MCF 10A (cell line): ENCODE measurements around the gene UBL7. TPM values are rescaled to one million over a fixed set of nuclear protein-coding genes. Genes with fewer than 3 reads are reported as not detected.

ENCODE experiments used
- BruUV-seq: library from RNA; stranded (reverse); fragments of 400-500 nt; replicated peaks from 2 replicates; lab custom pipeline; 2021; lab: Mats Ljungman, UMichigan
- CTCF ChIA-PET: fragments of 300-600 bp; sonication (Branson Sonifier 250); formaldehyde crosslinking; extraction: SDS; loops from one replicate; lab custom pipeline; 2021; ENCODE audit warnings: antibody characterized with exemption, inconsistent platforms; lab: Yijun Ruan, JAX
- POLR2A ChIA-PET: fragments of 300-600, 350-650 bp; sonication (Branson Sonifier 250); formaldehyde crosslinking; extraction: SDS; loops from one replicate; lab custom pipeline; 2020; ENCODE audit warnings: antibody characterized with exemption, inconsistent platforms; lab: Yijun Ruan, JAX
- DNase-seq: peaks from one replicate; pipeline ENCODE4 v3.0.0-alpha.2; 2018; ENCODE audit not compliant: unreplicated experiment
- H3K27ac Mint-ChIP-seq: one replicate; pipeline ENCODE4 v1.8.0; 2022; ENCODE audit warnings: mild to moderate bottlenecking, low read depth, mixed read lengths; ENCODE audit not compliant: unreplicated experiment
- H3K27me3 Mint-ChIP-seq: one replicate; pipeline ENCODE4 v1.8.0; 2022; ENCODE audit warnings: mixed read lengths; ENCODE audit not compliant: insufficient read depth, unreplicated experiment
- H3K36me3 Mint-ChIP-seq: one replicate; pipeline ENCODE4 v1.8.0; 2022; ENCODE audit warnings: mild to moderate bottlenecking, moderate library complexity, mixed read lengths; ENCODE audit not compliant: insufficient read depth, unreplicated experiment
- H3K4me1 Mint-ChIP-seq: one replicate; pipeline ENCODE4 v1.8.0; 2022; ENCODE audit warnings: mixed read lengths; ENCODE audit not compliant: insufficient read depth, unreplicated experiment
- H3K4me3 Mint-ChIP-seq: one replicate; pipeline ENCODE4 v1.8.0; 2022; ENCODE audit warnings: mild to moderate bottlenecking, moderate library complexity, mixed read lengths; ENCODE audit not compliant: unreplicated experiment
- H3K9me3 Mint-ChIP-seq: one replicate; pipeline ENCODE4 v1.8.0; 2022; ENCODE audit warnings: mixed read lengths; ENCODE audit not compliant: unreplicated experiment
- CTCF ChIP-seq: fragments of 200-600 bp; IDR thresholded peaks from one replicate; pipeline ENCODE4 v1.8.0; 2022; ENCODE audit warnings: antibody characterized with exemption, mild to moderate bottlenecking; ENCODE audit not compliant: unreplicated experiment
- intact Hi-C: fragments of 100-400 bp; cut with micrococcal nuclease; formaldehyde crosslinking; loops from 2 replicates; pipeline ENCODE4 v1.14.1; 2022
- total RNA-seq: library from RNA; stranded (reverse); gene quantifications from 2 replicates; pipeline ENCODE4 v1.2.3, GENCODE V29; 2022

UBL7 gene
- total RNA-seq, 1 experiment from 2014 or later, result 56.4 TPM

- POLR2A ChIA-PET, result interaction anchor here (0.6 to 1.2 kb wide), 3 partner anchors 11 to 19 kb away, joined by 3 read pairs; partner anchors contain the start of gene SEMA7A
- BruUV-seq, result no TSS peak
- no peak for TF ChIP-seq CTCF
- Mint-ChIP-seq H3K27ac (peak overlapping the region; percentile 83), H3K4me1 (peaks cover 21% of the 10 kb centered on the region), H3K4me3 (no peak overlapping the region), H3K36me3 (peaks cover 5% of the 10 kb centered on the region), H3K9me3 (no peaks in the 10 kb centered on the region), H3K27me3 (no peaks in the 10 kb centered on the region)
- CTCF ChIA-PET, result interaction anchor here (1.4 kb wide), 1 partner anchor 40 kb away, joined by 6 read pairs; no protein-coding TSS in a partner anchor
- intact Hi-C loops, result no loop called here
- no peak for DNase-seq
Measured at GRCh38 chr15:74422265-74422651, 38.7 kb downstream of the UBL7 start.

DNA sequence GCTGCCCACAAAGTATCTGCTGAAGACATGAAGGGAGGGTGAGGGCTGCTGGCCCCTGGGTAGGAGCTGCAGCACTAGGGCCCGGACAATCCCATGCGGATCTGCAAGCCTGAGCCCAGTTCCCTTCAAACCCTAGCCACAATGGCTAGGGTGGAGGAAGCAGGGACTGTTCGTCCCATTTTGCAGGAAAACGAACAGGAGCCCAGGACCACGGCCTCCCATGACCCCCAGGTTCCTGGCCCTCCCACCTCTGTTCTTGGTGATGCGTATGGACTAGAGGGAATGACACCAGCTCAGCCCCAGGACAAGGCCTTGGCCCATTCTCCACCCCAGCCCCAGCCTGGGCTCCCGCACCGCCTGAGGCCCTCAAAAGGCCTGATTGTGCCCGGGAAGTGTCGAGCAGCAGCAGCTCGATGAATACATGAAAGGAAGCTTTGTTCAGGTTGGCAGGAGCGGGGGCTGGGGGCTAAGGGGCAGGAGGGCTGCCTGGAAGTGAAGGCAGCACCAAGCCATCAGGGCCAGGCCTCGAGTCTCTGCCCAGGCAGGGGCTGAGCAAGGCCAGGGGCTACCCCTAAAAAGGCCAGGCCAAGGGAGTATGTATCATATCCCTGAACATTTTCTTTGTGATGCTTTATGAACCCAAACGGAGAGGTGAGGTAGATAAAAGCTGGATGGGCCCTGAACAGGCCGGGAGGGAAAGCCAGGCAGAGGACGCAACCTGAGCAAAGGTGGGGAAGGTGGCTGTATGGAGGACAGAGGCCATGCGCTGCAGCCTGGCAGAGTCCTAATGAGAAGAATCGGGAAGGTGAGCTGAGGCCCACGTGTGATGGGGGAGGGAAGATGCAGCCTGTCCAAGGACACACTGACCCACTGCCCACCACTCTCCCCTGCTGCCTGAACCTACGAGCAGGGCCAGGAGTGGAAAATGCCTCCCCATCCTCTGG is 39.4 kb downstream of the UBL7 start:
- Mint-ChIP-seq H3K4me1 (peaks cover 21% of the 10 kb centered on the region), H3K27ac (peak overlapping the region; percentile 83), H3K4me3 (no peak overlapping the region), H3K36me3 (peaks cover 5% of the 10 kb centered on the region), H3K27me3 (no peaks in the 10 kb centered on the region), H3K9me3 (no peaks in the 10 kb centered on the region)
- POLR2A ChIA-PET, result interaction anchor here (0.6 to 1.2 kb wide), 3 partner anchors 12 to 19 kb away, joined by 3 read pairs; partner anchors contain the start of gene SEMA7A
- no TSS peak for BruUV-seq
- CTCF ChIA-PET, result interaction anchor here (1.3 to 1.6 kb wide), 3 partner anchors 18 to 47 kb away, joined by 3 to 6 read pairs (median 5); no protein-coding TSS in a partner anchor
- intact Hi-C loops, result no loop called here
- no peak for TF ChIP-seq CTCF
- DNase-seq, result no peak

- no peak for DNase-seq
- no peak for TF ChIP-seq CTCF
- no TSS peak for BruUV-seq
- Mint-ChIP-seq H3K4me3 (no peak overlapping the region), H3K36me3 (peaks cover 5% of the 10 kb centered on the region), H3K4me1 (peaks cover 26% of the 10 kb centered on the region), H3K27me3 (no peaks in the 10 kb centered on the region), H3K27ac (no peak overlapping the region), H3K9me3 (no peaks in the 10 kb centered on the region)
- POLR2A ChIA-PET, result interaction anchor here (0.6 kb wide), 1 partner anchor 351 kb away, joined by 3 read pairs; no protein-coding TSS in a partner anchor
- CTCF ChIA-PET, result interaction anchor here (0.6 to 1.6 kb wide), 4 partner anchors 13 to 46 kb away, joined by 3 to 5 read pairs (median 3); no protein-coding TSS in a partner anchor
- intact Hi-C loops, result no loop called here
Measured at GRCh38 chr15:74420193-74420905, 40.6 kb downstream of the UBL7 start.
